DOHH2 (cell line): ENCODE results near the gene PPP1R7.

Experiments
- H3F3A ChIP-seq: fragments of 200-600 bp; sonication (generic), shearing (Covaris generic); 2 replicates; pipeline ENCODE4 v1.6.0; 2016; ENCODE audit warnings: antibody characterized with exemption, mild to moderate bottlenecking; ENCODE audit not compliant: control insufficient read depth, insufficient read depth
- H3K27ac ChIP-seq: fragments of 200-600 bp; sonication (generic); 2 replicates; pipeline ENCODE4 v1.5.1; 2014; ENCODE audit warnings: low read depth, mild to moderate bottlenecking, low read length, moderate library complexity
- H3K27me3 ChIP-seq: fragments of 200-600 bp; sonication (generic); 2 replicates; pipeline ENCODE4 v1.6.1; 2014; ENCODE audit warnings: mild to moderate bottlenecking, low read length, mixed read lengths; ENCODE audit not compliant: control insufficient read depth
- H3K36me3 ChIP-seq: fragments of 200-600 bp; sonication (generic); 2 replicates; pipeline ENCODE4 v1.6.1; 2014; ENCODE audit warnings: mild to moderate bottlenecking, low read length, moderate library complexity, mixed read lengths; ENCODE audit not compliant: control insufficient read depth
- H3K4me1 ChIP-seq: fragments of 200-600 bp; sonication (generic); 2 replicates; pipeline ENCODE4 v1.6.1; 2014; ENCODE audit warnings: mild to moderate bottlenecking, low read length, mixed read lengths; ENCODE audit not compliant: control insufficient read depth
- H3K4me2 ChIP-seq: fragments of 200-600 bp; sonication (generic); 2 replicates; pipeline ENCODE4 v1.6.0; 2014; ENCODE audit warnings: mild to moderate bottlenecking, low read length, moderate library complexity
- H3K4me3 ChIP-seq: fragments of 200-600 bp; sonication (generic); 2 replicates; pipeline ENCODE4 v1.5.1; 2014; ENCODE audit warnings: mild to moderate bottlenecking, low read length, mixed read lengths
- H3K79me2 ChIP-seq: fragments of 200-600 bp; sonication (generic); 2 replicates; pipeline ENCODE4 v1.6.1; 2014; ENCODE audit warnings: mild to moderate bottlenecking, low read length, mixed read lengths; ENCODE audit not compliant: control insufficient read depth
- H3K9me2 ChIP-seq: fragments of 200-600 bp; sonication (generic); replicated peaks from 2 replicates; pipeline ENCODE4 v1.6.1; 2014; ENCODE audit warnings: mild to moderate bottlenecking, low read length, mixed read lengths; ENCODE audit not compliant: control insufficient read depth
- H3K9me3 ChIP-seq: fragments of 200-600 bp; sonication (generic); 2 replicates; pipeline ENCODE4 v1.6.1; 2014; ENCODE audit warnings: antibody characterized with exemption, low read length, mixed read lengths; ENCODE audit not compliant: control insufficient read depth, insufficient read depth
- H4K20me1 ChIP-seq: fragments of 200-600 bp; sonication (generic); 2 replicates; pipeline ENCODE4 v1.6.0; 2014; ENCODE audit warnings: low read depth, mild to moderate bottlenecking, antibody characterized with exemption, low read length, moderate library complexity; ENCODE audit not compliant: control insufficient read depth, insufficient read depth
- EZH2phosphoT487 ChIP-seq: fragments of 200-600 bp; sonication (generic); IDR thresholded peaks from 2 replicates; pipeline ENCODE4 v1.6.1; 2017; ENCODE audit warnings: borderline replicate concordance, mild to moderate bottlenecking, antibody characterized with exemption, low read length, moderate library complexity, mixed read lengths
- TF ChIP-seq, protein P1 (sequence below): fragments of 200-600 bp; sonication (generic); IDR thresholded peaks from one replicate; pipeline ENCODE4 v1.5.1; 2014; ENCODE audit warnings: antibody characterized with exemption, mild to moderate bottlenecking, low read depth, low read length; ENCODE audit not compliant: poor library complexity, severe bottlenecking

PPP1R7 gene

DNA sequence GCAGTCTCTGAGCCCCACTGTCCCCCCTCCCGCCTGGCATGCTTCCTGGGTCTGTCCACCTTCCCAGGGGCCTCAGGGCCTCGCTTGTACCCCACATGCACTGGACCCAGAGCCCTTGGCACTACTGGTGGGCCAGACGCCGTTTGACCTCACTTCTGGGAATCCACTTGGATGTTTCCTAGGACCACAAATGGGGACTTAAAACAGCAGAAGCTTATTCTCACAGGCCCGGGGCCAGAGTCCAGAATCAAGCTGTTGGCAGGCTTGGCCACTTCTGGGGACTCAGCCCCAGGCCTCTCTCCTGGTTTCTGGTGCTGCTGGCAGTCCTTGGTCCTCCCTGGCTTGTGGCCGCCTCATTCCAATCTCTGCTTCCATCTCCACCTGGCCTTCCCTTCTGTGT lies 57.8 kb downstream of the PPP1R7 start:
- Histone ChIP-seq H3K27ac (no peak overlapping the region), H3F3A (no peaks in the 10 kb centered on the region), H3K9me2 (no peaks in the 10 kb centered on the region), H3K79me2 (no peaks in the 10 kb centered on the region), H3K4me3 (no peak overlapping the region), H3K4me2 (no peak overlapping the region), H3K4me1 (no peaks in the 10 kb centered on the region), H3K36me3 (no peaks in the 10 kb centered on the region), H3K27me3 (no peaks in the 10 kb centered on the region), H3K9me3 (no peaks in the 10 kb centered on the region), H4K20me1 (no peaks in the 10 kb centered on the region)
- TF ChIP-seq, protein P1, sequence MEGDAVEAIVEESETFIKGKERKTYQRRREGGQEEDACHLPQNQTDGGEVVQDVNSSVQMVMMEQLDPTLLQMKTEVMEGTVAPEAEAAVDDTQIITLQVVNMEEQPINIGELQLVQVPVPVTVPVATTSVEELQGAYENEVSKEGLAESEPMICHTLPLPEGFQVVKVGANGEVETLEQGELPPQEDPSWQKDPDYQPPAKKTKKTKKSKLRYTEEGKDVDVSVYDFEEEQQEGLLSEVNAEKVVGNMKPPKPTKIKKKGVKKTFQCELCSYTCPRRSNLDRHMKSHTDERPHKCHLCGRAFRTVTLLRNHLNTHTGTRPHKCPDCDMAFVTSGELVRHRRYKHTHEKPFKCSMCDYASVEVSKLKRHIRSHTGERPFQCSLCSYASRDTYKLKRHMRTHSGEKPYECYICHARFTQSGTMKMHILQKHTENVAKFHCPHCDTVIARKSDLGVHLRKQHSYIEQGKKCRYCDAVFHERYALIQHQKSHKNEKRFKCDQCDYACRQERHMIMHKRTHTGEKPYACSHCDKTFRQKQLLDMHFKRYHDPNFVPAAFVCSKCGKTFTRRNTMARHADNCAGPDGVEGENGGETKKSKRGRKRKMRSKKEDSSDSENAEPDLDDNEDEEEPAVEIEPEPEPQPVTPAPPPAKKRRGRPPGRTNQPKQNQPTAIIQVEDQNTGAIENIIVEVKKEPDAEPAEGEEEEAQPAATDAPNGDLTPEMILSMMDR, result no peak
- TF ChIP-seq EZH2phosphoT487, result no peak

DNA sequence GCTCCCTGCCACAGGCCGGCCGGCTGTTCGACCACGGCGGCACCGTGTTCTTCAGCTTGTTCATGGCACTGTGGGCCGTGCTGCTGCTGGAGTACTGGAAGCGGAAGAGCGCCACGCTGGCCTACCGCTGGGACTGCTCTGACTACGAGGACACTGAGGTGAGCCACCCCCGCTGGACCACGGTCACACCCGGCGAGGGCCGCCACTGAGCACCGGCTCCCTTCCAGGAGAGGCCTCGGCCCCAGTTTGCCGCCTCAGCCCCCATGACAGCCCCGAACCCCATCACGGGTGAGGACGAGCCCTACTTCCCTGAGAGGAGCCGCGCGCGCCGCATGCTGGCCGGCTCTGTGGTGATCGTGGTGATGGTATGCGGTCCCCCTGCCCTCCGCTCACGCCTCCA lies 59.0 kb downstream of the PPP1R7 start:
- Histone ChIP-seq H3K36me3 (no peaks in the 10 kb centered on the region), H3K4me2 (no peak overlapping the region), H3K27ac (no peak overlapping the region), H3K9me2 (no peaks in the 10 kb centered on the region), H3F3A (no peaks in the 10 kb centered on the region), H3K27me3 (no peaks in the 10 kb centered on the region), H3K4me1 (no peaks in the 10 kb centered on the region), H4K20me1 (no peaks in the 10 kb centered on the region), H3K79me2 (no peaks in the 10 kb centered on the region), H3K9me3 (no peaks in the 10 kb centered on the region), H3K4me3 (no peak overlapping the region)
- no peak for TF ChIP-seq EZH2phosphoT487
- TF ChIP-seq, protein P1, result no peak

DNA sequence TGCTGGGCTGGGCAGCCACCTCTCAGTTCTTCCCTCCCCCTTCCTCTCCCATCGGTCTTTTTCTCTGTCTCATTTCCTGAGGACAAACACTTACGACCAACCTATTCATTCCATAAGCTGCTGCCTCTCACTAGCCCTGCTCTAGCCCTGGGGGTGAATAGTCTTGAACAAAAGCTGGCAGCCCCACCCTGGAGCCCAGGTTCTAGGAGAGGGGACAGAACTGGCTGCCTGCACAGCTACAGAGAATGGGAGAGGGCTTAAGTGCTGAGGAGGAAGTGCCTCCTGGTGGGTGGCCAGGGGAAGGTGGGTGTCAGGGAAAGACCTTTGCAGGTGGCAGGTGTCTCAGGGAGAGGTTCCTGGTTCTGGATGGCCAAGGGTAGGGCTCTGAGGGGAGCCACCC lies 61.0 kb downstream of the PPP1R7 start:
- H3K27ac ChIP-seq, result no peak overlapping the region
- no peaks in the 10 kb centered on the region for H3K36me3 ChIP-seq
- H3K4me3 ChIP-seq, result no peak overlapping the region
- TF ChIP-seq, protein P1, result no peak
- no peak for TF ChIP-seq EZH2phosphoT487
- H3K27me3 ChIP-seq, result no peaks in the 10 kb centered on the region
- H3K4me2 ChIP-seq, result no peak overlapping the region
- H3K9me3 ChIP-seq, result no peaks in the 10 kb centered on the region
- H3K79me2 ChIP-seq, result no peaks in the 10 kb centered on the region
- H3K4me1 ChIP-seq, result no peaks in the 10 kb centered on the region
- H4K20me1 ChIP-seq, result no peaks in the 10 kb centered on the region
- H3K9me2 ChIP-seq, result no peaks in the 10 kb centered on the region
- no peaks in the 10 kb centered on the region for H3F3A ChIP-seq

DNA sequence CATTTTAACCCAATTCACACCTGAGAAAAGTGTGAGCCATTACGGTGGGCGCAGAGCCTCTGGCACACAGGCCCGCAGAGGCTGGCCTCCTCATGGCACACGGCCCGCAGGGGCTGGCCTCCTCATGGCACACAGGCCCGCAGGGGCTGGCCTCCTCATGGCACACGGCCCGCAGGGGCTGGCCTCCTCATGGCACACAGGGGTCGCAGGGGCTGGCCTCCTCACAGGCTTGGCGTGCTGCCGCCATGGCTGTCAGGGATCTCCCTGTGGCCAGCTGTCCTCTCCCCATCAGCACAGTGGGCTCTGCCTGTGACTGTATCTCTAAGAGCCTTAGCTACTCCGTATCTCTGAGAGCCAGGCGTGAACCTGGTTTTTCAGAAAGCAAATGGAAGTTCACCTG lies 62.8 kb downstream of the PPP1R7 start:
- H3K36me3 ChIP-seq, result no peaks in the 10 kb centered on the region
- H3K4me3 ChIP-seq, result no peak overlapping the region
- H3K4me2 ChIP-seq, result no peak overlapping the region
- H3K9me2 ChIP-seq, result no peaks in the 10 kb centered on the region
- H3K4me1 ChIP-seq, result peaks cover 5% of the 10 kb centered on the region
- no peaks in the 10 kb centered on the region for H3K9me3 ChIP-seq
- no peaks in the 10 kb centered on the region for H3F3A ChIP-seq
- no peaks in the 10 kb centered on the region for H3K79me2 ChIP-seq
- no peaks in the 10 kb centered on the region for H4K20me1 ChIP-seq
- 0 out of 2 replicates have a peak, but pooled peaks cover 3% of the 10 kb centered on the region for H3K27me3 ChIP-seq
- no peak for TF ChIP-seq EZH2phosphoT487
- TF ChIP-seq, protein P1, result no peak
- no peak overlapping the region for H3K27ac ChIP-seq
